ENCODE measurements around the gene SYCP2. TPM values are rescaled to one million over a fixed set of nuclear protein-coding genes. Genes with fewer than 3 reads are reported as not detected.

SYCP2 gene
- total and polyA plus RNA-seq, 2 of the 8 experiments (the other 6 are each of a cell fraction or from before 2014, with no cell fraction given) = 0.02 to 0.50 TPM

GRCh38 chr20:59822291-59823029 is 111.0 kb downstream of the SYCP2 start:
- Histone ChIP-seq H2AK5ac (ENCODE audit: low read depth, low read length) (no peak overlapping the region), H3K4me3 (ENCODE audit: extremely low read depth in 1 of 4, insufficient read depth in 2 of 4, low read depth in 3 of 4, low read length in 4 of 4) (no peak overlapping the region), H3K23ac (ENCODE audit: insufficient read length) (no peak overlapping the region), H3K9ac (replicated peaks in 1 of 4; ENCODE audit: extremely low read depth in 1 of 4, low read depth in 3 of 4, low read length in 3 of 4) (no peak overlapping the region), H2BK120ac (replicated peaks; ENCODE audit: low read depth, low read length) (no peak overlapping the region), H3K79me1 (ENCODE audit: low read depth, low read length) (no peaks in the 10 kb centered on the region), H3K36me3 (ENCODE audit: control insufficient read depth in 2 of 4, insufficient read depth in 4 of 4, low read length in 3 of 4) (no peaks in the 10 kb centered on the region; a peak in 1 of 8 replicates), H3K4ac (replicated peaks; ENCODE audit: insufficient read length, low read depth, low read length) (no peak overlapping the region), H2BK20ac (ENCODE audit: low read length) (no peak overlapping the region), H3K9me3 (ENCODE audit: insufficient read depth in 2 of 2, low read depth in 1 of 2, low read length in 1 of 2) (peaks cover 89 to 98% of the 10 kb centered on the region in 2 experiments), H3K56ac (replicated peaks; ENCODE audit: insufficient read length, low read depth, low read length) (no peak overlapping the region), H2BK15ac (ENCODE audit: low read length) (no peak overlapping the region), H3K79me2 (ENCODE audit: control insufficient read depth in 1 of 2, insufficient read depth in 2 of 2, low read length in 2 of 2) (no peaks in the 10 kb centered on the region), H3K4me1 (replicated peaks in 1 of 4; ENCODE audit: control insufficient read depth in 3 of 4, insufficient read depth in 4 of 4, low read length in 3 of 4) (peaks cover 0 to 7% (median 0%) of the 10 kb centered on the region in 4 experiments; a peak in 1 of 7 replicates), H3K18ac (ENCODE audit: extremely low read depth, low read length) (no peak overlapping the region), H3K27me3 (replicated peaks in 1 of 4; ENCODE audit: control insufficient read depth in 3 of 4, extremely low read depth in 1 of 4, insufficient read depth in 3 of 4, low read length in 3 of 4) (no peaks in the 10 kb centered on the region; a peak in 1 of 7 replicates), H3K4me2 (ENCODE audit: insufficient read depth in 1 of 2, low read depth in 2 of 2, low read length in 2 of 2) (no peak overlapping the region), H2BK12ac (ENCODE audit: low read depth, low read length) (no peak overlapping the region), H3K23me2 (ENCODE audit: low read depth, low read length) (no peaks in the 10 kb centered on the region), H4K91ac (replicated peaks; ENCODE audit: insufficient read length, low read length) (no peak overlapping the region), H4K8ac (ENCODE audit: extremely low read depth, insufficient read depth, low read length) (no peak overlapping the region), H4K5ac (ENCODE audit: insufficient read length, low read depth, low read length) (no peak overlapping the region), H3K14ac (ENCODE audit: insufficient read length) (no peak overlapping the region), H4K20me1 (replicated peaks in 1 of 2; ENCODE audit: control insufficient read depth in 1 of 2, insufficient read depth in 2 of 2, low read length in 2 of 2) (peaks cover 0 to 1% of the 10 kb centered on the region in 2 experiments), H2AFZ (ENCODE audit: low read length) (no peak overlapping the region), H3K27ac (ENCODE audit: low read depth, low read length) (no peak overlapping the region), H2BK5ac (ENCODE audit: low read depth, low read length) (no peak overlapping the region)
- CTCF ChIA-PET (ENCODE audit: partially characterized antibody) = no interaction called here
- POLR2A ChIA-PET (ENCODE audit: partially characterized antibody) = no interaction called here
- DNase-seq (ENCODE audit: low read depth in 1 of 2, low spot score in 2 of 2) (peak in 1 of 2 experiments; percentile 41), FAIRE-seq (no peak)
- 84% methylated on average over 18 of the region's 21 CpGs; no CpG with 5 or more reads in 1 of the 2 experiments for WGBS, 2 experiments (ENCODE audit: extremely low coverage in 1 of 2, insufficient coverage in 1 of 2, insufficient read length in 1 of 2, insufficient replicate concordance in 2 of 2, low coverage in 1 of 2, low lambda C conversion rate in 2 of 2, missing lambda C conversion rate in 1 of 2)
- TF ChIP-seq RFX5 (IDR thresholded peaks at IDR 0.05; ENCODE audit: borderline replicate concordance, low read depth, low read length) (no peak), RNF2 (IDR thresholded peaks at IDR 0.05; ENCODE audit: borderline replicate concordance, low read depth, low read length, missing control alignments, poor library complexity, severe bottlenecking) (no peak), CTCF (IDR thresholded peaks at IDR 0.05; ENCODE audit: control extremely low read depth in 1 of 3, insufficient read depth in 1 of 3, low read depth in 1 of 3, low read length in 3 of 3) (no peak), BACH1 (IDR thresholded peaks at IDR 0.05; ENCODE audit: low read length) (no peak), SP2 (IDR thresholded peaks at IDR 0.05; ENCODE audit: low read length) (no peak), TEAD4 (IDR thresholded peaks at IDR 0.05; ENCODE audit: low read depth, low read length) (no peak), KDM5A (IDR thresholded peaks at IDR 0.05; ENCODE audit: low read length) (no peak), USF2 (IDR thresholded peaks at IDR 0.05; ENCODE audit: low read length) (no peak), TAF7 (optimal IDR thresholded peaks at IDR 0.05; ENCODE audit: borderline replicate concordance, low read depth, low read length) (no peak)

All from H1 (cell line).